CD4-positive, alpha-beta T cell treated with Interleukin-15 for 4 hours (primary cell): Measurements from ENCODE around the gene AFDN.
A peak's percentile ranks its signal among the peaks of the same experiment; 100 is the strongest.

Source experiments
- DNase-seq: peaks from one replicate; pipeline ENCODE4 v3.0.0-alpha.2; 2020; ENCODE audit warnings: low spot score

The AFDN gene

DNA sequence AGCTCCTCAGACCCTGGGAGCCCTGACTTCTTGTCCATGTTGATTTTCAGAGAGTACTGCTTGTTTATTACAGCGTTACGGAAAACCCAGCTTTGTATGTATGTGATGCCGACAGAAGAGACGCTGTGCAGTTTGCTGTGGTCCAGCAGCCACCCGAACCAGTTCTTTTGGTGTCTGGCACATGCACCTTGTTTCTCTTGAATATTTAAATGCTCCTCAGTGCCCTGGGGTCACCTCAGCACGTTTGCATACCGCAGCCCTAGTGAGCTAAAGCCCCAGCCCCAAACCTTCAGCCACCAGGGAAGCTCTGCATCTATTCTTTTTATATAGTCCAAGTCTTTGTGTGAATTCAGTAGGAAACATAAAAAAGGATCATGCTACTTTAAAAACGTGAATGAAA, 39.9 kb downstream of the AFDN start:
- DNase-seq: no peak

DNA sequence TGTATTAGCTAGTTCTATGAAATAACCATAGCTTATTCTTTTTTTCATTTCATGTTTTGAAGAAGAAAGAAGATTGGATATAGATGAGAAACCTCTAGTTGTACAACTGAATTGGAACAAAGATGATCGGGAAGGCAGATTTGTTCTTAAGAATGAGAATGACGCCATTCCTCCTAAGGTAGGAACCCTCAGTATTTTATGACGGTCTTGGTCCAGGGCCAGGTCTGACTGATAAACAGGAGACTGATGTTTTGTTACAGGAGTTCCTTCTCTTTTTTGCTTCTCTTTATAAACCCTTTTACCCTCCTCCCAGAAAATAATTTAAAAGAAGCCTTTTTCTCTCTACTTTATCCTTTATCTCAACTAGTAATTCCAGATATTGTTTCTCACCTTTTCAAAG, 43.6 kb downstream of the AFDN start:
- DNase-seq: no peak

DNA sequence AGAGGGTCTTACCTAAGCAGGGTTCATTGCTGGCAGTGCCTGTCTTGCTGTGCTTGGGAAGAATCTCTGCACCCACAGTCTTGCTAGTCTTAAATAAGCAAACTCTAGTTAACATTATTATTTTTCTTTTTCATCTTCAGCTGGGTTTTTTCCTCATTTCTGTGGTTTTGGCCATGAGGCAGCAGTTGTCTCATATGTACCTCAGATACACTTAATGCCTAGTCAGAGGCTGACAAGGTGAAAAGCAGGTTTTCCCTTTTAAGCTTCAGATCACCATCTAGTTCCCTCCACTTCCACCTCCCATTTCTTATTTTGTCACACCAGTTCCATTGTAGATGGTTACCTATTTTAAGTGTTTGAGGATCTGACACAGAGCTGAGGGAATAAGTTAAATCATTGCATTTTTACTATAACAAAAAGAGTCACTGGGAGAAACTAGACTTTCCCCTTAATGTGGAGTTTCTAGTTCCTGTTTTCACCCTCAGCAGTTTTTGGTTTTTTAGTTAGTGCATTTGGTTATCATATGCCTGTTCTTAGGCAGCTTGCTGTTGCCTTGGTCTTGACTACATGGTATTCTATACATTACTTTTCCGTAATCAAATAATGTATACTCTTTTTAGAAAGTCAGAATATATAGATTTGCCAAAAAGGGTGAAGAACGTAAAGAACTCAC, 46.0 kb downstream of the AFDN start:
- DNase-seq: no peak

DNA sequence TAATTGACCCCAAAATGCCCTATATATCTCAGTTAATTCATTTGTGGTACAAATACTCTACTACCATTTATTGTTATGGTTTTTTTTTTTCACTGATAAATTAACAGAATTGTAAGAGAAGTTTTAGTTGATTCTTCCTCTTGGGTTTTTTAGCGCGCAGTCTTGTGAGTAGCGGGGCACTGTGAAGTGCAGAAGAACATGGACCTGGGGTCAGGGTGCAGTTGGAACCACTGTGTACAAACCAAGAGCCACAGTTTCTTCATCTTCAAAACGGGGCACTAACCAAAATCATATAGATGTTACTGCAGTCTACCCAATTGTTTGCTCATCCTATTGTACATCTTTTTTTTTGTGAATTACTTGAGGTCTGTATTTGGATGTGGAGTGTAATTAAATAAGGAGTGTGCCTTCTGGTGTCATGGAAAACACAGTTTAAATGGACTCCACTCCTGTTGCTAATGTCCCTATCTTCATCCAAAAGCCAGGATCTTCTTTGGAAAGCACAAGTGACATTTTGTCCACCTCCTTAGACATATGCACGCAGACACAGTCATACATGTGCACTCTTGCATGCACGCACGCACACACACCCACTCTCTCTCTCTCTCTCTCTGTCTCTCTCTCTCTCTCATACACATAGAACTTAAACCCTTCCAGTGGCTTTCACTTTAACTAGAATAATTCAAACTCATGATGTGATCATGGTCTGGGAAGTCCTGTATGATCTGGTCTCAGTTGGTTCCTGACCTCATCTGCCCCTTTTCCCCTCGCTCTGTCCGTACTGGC, 51.5 kb downstream of the AFDN start:
- no peak for DNase-seq

DNA sequence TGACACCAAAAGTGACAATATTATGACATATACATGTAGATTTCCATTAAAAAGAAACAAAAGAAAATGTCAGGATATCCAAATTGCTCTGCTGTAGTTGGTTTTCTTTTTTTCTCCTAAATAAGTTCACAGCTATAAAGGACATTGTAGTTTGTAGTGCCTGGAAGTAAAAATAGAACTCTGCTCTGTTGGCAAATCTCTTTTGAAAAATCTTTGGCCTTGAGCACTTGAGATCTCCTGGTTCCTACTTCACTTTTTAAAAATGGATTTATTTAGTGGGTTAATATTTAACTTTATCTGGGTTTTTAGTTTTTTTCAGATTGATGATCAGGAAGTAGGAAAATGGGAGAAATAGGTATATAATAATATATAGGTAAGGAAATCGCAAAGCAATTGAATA, 52.9 kb downstream of the AFDN start:
- no peak for DNase-seq

DNA sequence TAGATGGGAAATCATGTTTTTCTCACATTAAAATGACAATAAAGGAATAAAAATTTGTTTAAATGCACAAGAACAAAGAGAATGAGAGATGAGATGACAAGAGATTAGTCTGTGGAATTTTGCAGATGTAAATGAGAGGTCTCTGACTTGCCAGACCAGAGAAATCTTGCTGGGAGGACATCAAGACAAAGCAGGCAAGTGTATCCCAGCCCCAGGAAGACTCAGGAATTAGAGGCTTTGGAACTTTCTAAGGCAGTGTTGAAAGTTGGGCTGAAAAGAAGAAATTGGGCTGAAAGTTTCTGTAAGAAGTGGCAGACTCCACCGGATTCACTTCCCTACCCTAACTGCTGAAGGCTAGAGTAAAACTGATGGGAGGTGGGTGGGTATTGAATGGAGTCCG, 54.6 kb downstream of the AFDN start:
- DNase-seq: no peak

DNA sequence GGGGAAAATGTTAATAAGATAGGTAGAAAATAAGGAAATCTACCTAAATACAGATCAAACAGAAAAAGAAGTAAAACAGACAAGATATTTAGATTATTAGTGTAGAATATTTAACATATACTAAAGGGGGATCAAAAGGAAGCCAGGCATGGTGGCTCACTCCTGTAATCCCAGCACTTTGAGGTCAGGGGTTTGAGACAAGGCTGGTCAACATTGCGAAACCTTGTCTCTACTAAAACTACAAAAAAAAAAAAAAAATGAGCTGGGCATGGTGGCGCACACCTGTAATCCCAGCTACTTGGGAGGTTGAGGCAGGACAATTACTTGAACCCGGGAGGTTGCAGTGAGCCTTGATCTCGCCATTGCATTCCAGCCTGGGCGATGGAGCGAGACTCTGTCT, 55.5 kb downstream of the AFDN start:
- no peak for DNase-seq

DNA sequence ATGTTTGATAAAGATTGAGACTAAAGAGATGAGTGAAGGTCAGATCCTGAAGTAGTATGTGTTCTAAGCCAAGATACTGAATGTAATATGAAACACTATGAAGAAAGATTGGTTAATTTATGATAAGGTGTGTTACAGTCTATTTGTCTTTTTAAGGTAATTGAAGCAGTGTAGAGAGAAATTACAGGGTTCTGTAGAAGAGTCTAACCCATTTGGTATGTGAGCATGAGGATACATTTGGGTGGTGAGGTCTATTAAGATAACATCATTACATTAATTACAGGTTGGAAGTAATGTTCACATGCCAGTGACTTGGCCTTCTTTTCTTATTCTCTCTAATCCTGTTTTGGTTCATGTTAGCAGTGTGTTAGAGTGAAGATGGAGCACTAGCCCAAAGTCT, 61.4 kb downstream of the AFDN start:
- no peak for DNase-seq

DNA sequence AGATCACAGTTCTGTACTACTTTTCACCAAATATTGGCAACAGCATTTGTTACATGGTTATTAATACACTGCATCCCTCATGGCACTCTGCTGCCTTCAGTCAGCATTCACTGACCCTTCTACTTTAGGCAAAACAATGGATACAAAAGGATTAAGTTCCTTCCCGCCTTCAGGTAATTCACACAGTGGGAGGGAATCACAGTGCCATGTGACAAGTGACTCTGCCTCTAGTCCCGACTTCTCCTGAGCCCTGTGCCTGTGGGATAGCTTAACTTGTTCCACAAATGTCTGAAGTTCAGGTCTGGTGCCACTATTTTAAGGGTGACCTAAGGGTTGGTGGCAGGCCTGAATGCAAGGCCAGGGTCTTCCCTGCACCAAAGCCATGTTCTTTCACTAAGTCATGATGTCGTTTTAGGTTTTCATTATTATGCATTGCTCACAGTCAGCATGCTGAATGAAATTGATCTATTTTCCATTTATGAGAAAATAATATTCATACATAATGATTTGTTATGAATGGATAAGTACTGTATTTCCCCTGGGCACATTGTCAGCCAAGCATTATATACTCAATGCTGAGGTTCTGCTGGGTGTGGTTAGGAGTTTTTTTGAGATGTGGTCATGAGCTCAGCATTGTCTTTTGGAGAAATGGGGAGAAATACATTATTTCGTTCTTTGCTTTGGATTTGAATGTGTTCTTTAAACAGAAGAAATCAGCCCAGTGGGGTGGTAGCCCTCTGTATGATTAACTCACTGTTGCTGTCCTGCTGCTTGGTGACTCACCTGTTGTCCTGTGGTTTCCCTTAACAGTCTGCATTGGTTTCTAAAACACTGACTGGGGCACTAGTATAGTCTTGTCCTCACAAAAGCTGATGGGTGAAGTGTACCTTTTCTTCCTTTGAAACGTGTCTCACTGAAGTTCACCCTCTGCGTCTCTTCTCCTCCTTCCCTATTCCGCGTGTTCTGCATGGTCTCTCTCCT, 66.4 kb downstream of the AFDN start:
- peak; percentile 3 for DNase-seq

DNA sequence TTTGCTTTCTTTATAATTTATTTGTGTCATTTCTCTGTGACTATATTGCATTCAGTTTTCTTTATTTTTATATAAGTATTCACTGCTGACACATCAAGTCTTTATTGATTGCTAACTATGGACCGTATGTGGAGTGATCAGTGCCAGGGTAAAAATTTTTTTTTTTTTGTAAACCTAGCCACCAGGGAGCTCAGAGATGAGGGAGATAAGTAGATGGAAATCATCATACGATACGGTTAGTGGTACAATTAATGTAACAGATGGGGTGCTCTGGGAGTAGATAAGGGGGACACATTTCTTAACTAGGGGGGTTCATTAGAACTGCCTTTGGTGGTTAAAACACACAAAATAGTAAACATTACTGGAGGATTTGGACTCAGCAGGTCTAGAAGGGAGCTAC, 68.3 kb downstream of the AFDN start:
- DNase-seq: no peak

DNA sequence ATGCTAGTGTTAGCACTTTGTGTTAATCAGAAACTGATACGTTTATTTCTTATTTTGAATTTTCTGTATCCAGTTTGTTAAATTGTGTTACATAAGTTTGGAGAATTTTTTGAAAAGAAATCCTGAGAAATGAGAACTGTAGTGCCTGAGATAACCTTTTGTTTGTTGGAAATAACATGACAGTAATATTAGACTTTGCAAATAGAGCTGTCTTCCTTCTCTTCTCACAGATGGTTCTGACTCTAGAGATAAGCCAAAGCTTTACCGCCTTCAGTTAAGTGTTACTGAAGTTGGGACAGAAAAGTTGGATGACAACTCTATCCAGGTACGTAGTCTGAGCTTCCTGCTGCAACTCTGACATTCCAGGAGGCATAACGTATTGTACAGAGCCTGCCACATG, 69.9 kb downstream of the AFDN start:
- DNase-seq: no peak

DNA sequence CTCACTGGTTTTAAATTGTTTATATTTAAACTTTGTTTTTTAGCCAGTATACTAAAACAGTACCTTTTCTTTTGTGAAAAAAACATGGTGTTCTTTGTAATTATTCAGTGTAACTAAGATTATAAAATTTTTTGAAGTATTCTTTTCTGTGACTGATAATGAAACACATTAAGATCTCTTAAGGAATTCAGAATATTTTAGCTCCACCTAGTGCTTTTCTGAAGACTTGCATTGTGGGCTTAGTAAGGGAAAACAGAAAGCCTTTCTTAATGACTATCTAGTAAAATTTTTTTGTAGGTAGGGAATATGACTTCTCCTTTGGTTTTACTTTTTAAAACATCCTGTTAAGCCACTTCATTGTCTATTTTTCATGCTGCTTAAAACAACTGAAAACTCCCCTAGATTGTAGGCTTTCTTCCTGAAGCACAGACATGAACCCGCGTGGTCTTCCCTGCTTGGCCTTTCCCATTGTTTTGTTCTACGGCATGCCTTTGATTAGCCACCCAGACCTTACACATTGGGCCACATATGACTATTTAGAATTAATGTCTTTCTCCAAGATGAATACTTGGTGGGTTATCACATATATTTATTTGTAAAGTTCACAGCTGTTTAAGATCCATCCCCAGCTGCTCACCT, 72.1 kb downstream of the AFDN start:
- DNase-seq: peak; percentile 28

DNA sequence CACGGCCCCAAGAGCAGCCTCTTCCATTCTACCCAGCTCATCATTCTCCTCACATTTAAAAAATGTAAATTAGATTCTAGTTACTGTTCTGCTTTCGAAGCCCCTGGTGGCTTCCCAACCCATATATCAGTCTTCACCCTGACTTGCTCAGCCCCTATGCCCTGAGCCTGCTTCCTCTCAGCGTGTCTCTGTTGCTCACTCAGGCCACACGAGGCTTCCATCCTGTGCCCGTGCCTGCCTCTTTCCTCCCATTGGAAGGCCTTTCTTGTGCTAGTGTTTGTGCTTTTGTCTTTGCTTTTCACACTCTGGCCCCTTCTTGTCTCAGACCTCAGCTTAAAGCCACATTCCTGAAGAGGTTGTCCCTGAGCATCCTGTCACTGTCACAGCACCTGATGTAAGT, 78.1 kb downstream of the AFDN start:
- DNase-seq: no peak

DNA sequence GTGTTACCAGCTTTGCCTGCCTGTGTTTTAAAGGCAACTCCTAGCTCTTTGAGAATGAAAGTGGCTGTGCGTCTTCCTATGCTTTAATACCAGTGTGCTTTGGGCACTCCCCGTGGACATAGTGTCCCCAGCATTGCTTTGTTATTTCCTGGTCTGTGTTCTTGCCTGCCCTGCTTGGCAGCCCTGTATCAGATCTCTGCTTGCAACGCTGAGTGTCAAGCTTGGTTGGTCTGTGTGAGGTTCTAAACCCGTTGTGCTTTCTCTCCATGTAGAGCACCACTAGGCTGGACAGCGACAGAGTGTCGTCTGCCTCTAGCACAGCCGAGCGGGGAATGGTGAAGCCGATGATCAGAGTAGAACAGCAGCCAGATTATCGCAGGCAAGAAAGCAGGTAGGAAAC, 80.2 kb downstream of the AFDN start:
- no peak for DNase-seq

DNA sequence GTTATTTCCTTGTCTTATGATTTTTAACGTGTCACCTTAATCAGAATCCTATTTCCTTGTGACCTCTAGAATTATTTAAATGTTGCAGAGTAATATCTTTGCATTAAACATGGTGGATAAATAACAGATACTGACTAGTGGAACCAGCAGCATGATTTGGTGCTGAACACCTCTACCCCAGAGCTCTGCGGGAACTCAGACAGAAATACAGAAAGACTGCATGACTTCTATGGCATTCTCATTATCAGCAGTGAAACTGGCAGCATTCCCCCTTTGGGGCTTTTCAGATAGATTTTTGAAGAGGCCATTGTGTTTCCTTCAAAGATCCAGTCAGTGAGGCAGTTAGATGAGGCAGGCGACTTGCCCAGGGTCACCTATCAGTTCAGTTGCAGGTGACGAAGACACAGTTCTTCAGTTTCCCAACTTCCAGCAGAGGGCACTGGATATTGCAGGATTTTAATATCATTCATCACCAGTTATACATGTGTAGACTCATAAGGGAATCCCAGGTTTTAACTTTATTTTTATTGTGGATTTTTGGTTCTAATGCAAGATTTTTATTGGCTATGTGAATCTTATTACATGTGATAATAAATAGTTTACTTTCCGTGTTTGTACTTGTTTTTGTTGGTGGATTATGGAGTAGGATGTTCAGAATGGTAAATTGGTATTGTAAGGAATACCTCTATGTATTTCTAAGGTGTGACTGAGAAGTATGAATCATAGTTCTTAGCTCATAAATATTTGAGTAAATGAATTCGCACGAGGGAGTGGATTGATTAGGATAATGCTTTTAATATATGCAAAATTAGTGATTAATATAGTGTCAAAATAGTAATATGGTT, 81.3 kb downstream of the AFDN start:
- DNase-seq: no peak

DNA sequence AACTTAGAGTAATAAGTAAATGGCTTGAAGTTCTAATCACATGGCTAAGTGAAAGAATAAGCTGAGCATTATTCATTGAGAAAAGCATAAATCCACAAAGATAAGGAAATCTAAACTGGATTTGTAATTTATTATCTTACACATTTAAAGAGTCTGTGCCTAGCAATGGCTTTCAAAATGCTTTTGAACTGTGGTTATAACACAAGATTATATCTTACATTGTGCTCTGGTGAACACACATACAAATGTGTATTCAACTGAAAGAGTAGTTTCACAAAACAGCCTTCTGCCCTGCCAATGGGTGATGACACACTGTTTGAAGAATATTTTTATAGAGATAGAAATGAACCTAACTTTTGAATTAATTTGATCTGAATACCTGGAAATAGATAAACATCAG, 83.3 kb downstream of the AFDN start:
- DNase-seq: no peak

DNA sequence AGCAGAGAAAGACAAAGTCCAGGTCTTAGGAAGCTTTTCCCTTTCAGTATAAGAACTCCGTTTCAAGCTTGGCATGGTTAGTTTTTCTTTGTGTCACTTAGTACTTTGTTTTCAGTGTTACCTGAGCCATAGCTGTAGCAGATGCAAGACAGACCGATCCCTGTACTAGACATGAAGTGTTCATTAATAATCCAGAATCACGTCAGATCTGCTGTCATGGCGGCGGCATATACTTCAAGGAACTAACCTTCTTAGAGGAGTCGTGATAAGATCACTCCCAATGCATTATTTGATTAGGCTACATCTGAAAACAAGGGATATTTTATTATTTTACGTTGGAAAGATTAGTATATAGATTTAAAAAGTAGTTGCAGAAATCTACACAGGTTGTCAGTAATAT, 83.9 kb downstream of the AFDN start:
- no peak for DNase-seq

DNA sequence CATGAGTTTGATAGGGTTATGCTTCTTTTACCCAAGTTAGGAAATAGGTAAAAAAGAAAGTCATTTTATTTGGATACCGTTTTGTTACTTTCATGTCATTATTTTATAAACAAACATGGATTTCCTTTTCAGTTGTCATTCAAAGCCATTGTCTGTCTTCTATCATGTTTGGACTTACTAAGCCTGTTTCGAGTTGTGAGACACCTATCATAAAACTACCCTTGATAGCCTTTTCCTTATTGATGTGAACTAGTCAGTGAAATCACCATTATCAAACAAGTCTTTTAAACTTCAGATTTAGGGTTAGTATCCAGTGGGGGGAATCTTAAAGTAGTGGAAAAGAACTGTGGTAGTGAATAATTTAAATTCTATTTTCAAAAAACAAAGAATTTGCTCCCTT, 85.8 kb downstream of the AFDN start:
- no peak for DNase-seq

DNA sequence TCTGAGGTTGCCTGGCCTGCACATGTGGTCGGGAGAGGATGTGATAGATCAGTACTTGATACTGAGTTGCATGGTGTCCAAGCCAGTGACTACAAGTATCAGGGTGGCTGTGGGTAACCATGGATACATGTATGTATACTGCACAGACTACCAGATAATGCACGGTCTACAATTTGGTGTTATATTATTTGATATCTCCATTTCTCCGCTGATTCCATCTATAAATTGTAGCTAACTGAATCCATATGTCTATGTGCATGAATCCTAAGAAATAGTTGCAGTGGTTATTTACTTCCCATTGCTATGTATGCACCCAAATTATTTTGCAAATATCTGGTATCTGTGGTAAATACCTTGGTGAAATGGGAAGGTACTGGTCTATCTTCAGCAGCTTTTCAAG, 87.0 kb downstream of the AFDN start:
- DNase-seq: no peak

DNA sequence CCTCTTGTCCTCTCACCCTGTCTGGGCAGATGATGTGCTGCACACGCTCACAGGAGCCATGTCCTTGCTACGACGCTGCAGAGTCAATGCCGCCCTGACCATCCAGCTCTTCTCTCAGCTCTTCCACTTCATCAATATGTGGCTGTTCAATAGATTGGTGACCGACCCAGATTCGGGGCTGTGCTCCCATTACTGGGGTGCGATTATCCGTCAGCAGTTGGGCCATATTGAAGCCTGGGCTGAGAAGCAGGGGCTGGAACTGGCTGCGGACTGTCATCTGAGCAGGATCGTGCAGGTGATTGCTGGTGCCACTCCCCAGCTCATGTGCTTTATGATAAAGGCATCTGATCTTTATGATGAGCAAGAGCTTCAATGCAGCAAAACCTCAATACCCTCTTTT, 88.4 kb downstream of the AFDN start:
- no peak for DNase-seq

DNA sequence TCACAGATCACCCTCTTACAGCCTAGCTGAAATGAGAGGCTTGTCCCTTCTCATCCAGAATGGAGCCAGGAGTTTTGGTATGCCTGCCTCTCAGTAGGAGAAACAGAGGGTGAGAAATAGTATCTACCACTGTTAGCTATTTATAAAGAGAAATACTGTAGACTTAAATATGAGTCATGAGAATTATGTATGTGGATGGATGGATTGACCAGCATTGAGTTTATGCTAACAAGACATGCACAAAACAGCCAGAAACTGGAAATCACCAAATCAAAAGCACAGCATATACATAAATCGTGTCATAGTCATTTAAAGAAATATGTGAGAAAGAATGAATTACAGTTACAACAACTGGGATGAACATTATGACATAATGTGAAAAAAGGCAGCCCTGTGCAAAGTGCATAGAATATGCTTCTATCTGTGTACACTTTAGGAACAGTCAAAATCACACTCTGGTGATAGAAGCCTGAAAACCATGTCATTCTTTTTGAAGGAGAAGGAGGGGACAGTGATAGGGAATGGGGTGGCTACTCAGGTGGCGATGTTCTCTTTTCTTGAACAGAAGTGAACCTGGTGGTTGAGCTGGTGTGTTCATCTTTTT, 90.9 kb downstream of the AFDN start:
- DNase-seq: no peak
